Stimulated activated CD4-positive, alpha-beta T cell treated with anti-CD3 and anti-CD28 coated beads, Interleukin-15, amount 100 ng/mL, for 24 hours (primary cell): Measurements from ENCODE around the gene TBCE.
"Not testable (repeated sequence)": the region's sequence is repeated elsewhere in the genome, so short reads cannot be mapped to it uniquely, and the experiment has no call there.

ENCODE experiments used
- DNase-seq: peaks from one replicate; pipeline ENCODE4 v3.0.0-alpha.2; 2020

Gene TBCE

GRCh38 chr1:235357485-235358373 is 9.5 kb upstream of the TBCE start:
- DNase-seq, result no peak

GRCh38 chr1:235358899-235359298 is 8.3 kb upstream of the TBCE start:
- no peak for DNase-seq

GRCh38 chr1:235364189-235364588 is 3.0 kb upstream of the TBCE start:
- DNase-seq, result not testable (repeated sequence)

- DNase-seq, result peak; percentile 43
These were observed 941 bp upstream of the TBCE start for GRCh38 chr1:235366286-235366685.

DNA sequence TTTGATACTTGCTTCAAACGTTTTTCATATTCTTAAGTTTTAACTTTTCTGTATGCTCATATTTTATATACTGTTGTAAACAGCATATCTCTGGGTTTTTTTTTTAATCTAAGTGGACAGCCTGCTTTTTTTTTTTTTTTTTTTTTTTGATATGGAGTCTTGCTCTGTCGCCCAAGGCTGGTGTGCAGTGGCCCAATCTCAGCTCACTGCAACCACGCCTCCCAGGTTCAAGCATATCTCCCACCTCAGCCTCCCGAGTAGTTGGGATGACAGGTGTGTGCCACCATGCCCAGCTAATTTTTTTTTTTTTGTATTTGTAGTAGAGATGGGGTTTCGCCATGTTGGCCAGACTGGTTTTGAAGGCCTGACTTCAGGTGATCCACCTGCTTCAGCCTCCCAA is 1.2 kb downstream of the TBCE start:
- DNase-seq, result no peak

DNA sequence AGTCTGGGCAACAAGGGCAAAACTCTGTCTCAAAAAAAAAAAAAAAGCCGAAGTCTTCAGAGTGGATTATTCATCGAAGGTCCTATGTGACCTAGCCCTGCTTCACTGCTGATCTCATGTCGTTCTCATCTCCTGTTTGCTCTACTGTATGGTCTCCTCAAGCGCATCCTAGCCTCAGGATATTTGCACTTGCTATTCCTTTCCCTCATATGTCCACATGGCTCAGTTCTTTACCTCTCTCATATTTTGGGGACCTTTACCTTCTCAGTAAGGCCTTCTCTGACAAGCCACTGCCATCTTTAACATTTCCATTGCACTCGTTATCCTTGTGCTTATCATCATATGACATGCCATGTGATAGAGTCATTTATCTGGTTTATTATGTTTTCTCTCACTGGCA is 2.6 kb downstream of the TBCE start:
- no peak for DNase-seq

GRCh38 chr1:235375919-235376605 is 8.8 kb downstream of the TBCE start:
- no peak for DNase-seq

DNA sequence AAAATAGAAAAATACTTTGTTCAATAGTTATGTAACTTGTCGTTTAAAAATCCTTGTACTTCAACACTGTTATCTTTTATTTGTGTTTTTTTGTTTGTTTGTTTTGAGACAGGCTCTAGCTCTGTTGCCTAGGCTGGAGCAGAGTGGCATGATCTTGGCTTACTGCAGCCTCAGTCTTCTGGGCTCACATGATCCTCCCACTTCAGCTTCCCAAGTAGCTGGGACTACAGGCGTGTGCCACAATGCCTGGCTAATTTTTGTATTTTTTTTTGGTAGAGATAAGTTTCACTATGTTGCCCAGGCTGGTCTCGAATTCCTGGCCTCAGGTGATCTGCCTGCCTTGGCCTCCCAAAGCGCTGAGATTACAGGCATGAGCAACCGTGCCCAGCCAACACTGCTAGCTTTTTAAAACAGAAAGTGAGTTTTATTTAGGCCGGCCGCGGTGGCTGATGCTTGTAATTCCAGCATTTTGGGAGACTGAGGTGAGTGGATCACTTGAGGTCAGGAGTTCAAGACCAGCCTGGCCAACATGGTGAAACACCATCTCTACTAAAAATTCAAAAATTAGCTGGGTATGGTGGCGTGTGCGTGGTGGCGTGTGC is 11.0 kb downstream of the TBCE start:
- DNase-seq, result not testable (repeated sequence)

- DNase-seq, result not testable (repeated sequence)
These were observed 14.9 kb downstream of the TBCE start for GRCh38 chr1:235381955-235382739.

GRCh38 chr1:235385633-235386032 is 18.4 kb downstream of the TBCE start:
- DNase-seq, result not testable (repeated sequence)

DNA sequence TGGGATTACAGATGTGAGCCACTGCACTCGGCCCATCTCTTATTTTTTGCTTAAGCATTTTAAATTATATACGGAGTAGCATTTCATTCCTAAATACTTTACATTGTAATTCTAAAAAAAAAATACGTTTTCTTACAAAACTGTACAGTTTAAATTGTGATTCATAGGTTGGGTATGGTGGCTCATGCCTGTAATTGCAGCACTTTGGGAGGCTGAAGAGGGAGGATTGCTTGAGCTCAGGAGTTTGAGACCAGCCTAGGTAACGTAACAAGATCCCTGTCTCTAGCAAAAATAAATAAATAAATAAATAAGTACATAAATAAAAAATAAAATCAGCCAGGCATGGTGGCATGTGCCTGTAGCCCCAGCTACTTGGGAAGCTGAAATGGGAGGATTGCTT is 24.6 kb downstream of the TBCE start:
- no peak for DNase-seq

- DNase-seq, result no peak
These were observed 30.5 kb downstream of the TBCE start for GRCh38 chr1:235397733-235398132.

GRCh38 chr1:235399661-235400060 is 32.4 kb downstream of the TBCE start:
- no peak for DNase-seq

GRCh38 chr1:235401251-235401650 is 34.0 kb downstream of the TBCE start:
- DNase-seq, result no peak

- DNase-seq, result no peak
These were observed 35.4 kb downstream of the TBCE start for GRCh38 chr1:235402457-235403200.

DNA sequence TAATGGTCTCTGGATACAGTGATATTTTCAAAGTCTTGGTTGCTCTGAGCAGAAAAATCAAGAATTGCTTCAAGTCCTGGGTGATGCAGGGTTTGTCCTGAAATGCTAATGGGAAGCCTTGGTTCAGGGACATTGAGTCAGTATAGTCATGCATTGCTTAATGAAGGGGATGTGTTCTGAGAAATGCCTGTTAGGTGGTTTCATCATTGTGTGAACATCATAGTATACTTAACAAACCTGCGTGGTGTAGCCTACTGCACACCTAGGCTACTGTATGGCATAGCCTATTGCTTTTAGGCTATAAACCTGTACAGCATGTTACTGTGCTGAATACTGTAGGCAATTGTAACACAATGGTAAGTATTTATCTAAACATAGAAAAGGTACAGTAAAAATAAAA is 36.4 kb downstream of the TBCE start:
- DNase-seq, result no peak

GRCh38 chr1:235404190-235404589 is 37.0 kb downstream of the TBCE start:
- DNase-seq, result no peak

GRCh38 chr1:235407419-235407818 is 40.2 kb downstream of the TBCE start:
- no peak for DNase-seq

- DNase-seq, result no peak
These were observed 41.3 kb downstream of the TBCE start for GRCh38 chr1:235408503-235408960.

- no peak for DNase-seq
These were observed 42.0 kb downstream of the TBCE start for GRCh38 chr1:235409042-235409820.

DNA sequence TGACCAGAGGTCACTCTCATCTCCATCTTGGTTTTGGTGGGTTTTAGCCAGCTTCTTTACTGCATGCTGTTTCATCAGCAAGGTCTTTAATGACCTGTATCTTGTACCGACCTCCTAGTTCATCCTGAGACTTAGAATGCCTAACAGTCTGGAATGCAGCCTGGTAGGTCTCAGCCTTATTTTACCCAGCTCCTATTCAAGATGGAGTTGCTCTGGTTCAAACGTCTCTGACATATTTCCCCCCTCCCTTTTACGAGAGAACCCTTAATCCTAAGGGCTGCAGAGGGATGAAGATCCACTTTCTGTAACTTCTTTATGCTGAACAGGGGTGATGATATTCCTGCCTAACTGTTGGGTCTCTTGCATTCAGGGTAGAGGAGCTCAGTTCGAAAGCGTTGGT is 43.2 kb downstream of the TBCE start:
- DNase-seq, result no peak
